Motor neuron (in vitro differentiated cells): ENCODE measurements around the gene RAB36. TPM values are rescaled to one million over a fixed set of nuclear protein-coding genes. Genes with fewer than 3 reads are reported as not detected.

Experiments
- ATAC-seq, 8 experiments: fragments of 200-7000 bp; cut with Tn5 transposase; replicated peaks in 6 of 8; 2 replicates each; pipeline ENCODE4 v1.8.0; 2021; ENCODE audit warnings: mild to moderate bottlenecking in 8 of 8, moderate library complexity in 8 of 8
- H3K27ac ChIP-seq, 2 donors: fragments of 250-450 bp; sonication (Bioruptor Pico); 2 replicates each; pipeline ENCODE4 v1.9.0; 2021; ENCODE audit warnings: antibody characterized with exemption in 2 of 2, mild to moderate bottlenecking in 2 of 2, moderate library complexity in 1 of 2
- H3K4me1 ChIP-seq, 2 donors: fragments of 250-450 bp; sonication (Bioruptor Pico); replicated peaks in 1 of 2; 2 replicates each; pipeline ENCODE4 v1.6.1; 2021; ENCODE audit warnings: antibody characterized with exemption in 2 of 2, mild to moderate bottlenecking in 2 of 2, moderate library complexity in 1 of 2
- H3K4me3 ChIP-seq, 5 donors: fragments of 250-450 bp; sonication (Bioruptor Pico); 2 replicates each; pipeline ENCODE4 v1.9.0; 2021; ENCODE audit warnings: antibody characterized with exemption in 5 of 5, mild to moderate bottlenecking in 5 of 5, moderate library complexity in 4 of 5
- WGBS, 10 experiments: fragments of 450-650 bp; shearing (Covaris generic); methylation state at CpG; one replicate each; pipeline ENCODE4 v1.0.0; 2022; 5-methylcytosine and 5-hydroxymethylcytosine counted together
- in situ Hi-C, 9 experiments: fragments of 400-800 bp; cut with MboI; loops; one replicate each; pipeline ENCODE4 v1.15.0; 2021; ENCODE audit warnings: low sequenced_read_pairs in 9 of 9, low pct_unique_long_range_greater_than_20kb in 2 of 9; ENCODE audit not compliant: unreplicated experiment in 9 of 9
- total RNA-seq, 8 experiments: library from RNA; unstranded; fragments of 300-600 nt; gene quantifications; 2 replicates each; pipeline versions ENCODE4 v1.2.3 to v1.2.4, GENCODE V29; 2022

The RAB36 gene
- total RNA-seq, 8 experiments from 2014 or later = 3.1 to 14.4 (median 3.9) TPM

DNA sequence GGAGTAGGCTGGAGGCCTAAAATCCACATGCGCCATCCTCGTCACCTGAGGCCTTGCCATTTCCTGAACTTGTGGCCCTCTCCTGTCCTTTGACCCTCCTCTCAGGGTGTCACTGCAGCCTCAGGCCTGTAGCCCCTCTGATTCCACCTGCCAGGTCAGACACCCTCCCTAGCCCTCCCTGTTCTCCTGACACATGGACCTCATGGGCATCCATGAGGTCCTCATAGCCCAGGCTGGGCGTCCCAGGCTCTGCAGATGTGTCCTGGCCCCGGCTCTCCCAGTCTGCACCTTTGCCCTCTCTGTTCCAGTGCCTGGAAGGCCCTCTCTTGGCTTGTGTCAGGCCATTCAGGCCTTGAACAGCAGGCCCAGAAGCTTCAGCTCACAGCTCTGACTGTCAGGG is 15.8 kb downstream of the RAB36 start:
- ATAC-seq = peak in 1 of 8 experiments; percentile 15
- H3K27ac ChIP-seq = peak overlapping the region; percentile 44 to 46
- peaks cover 2 to 10% of the 10 kb centered on the region in 2 donors for H3K4me1 ChIP-seq
- 67 to 92% (median 87%) methylated on average over 1 to 3 of the region's 4 CpGs; no CpG with 5 or more reads in 7 of the 10 experiments for WGBS, 10 experiments
- in situ Hi-C loops = loop anchor here in 1 of 9 experiments (25.0 kb wide), 1 partner anchor 226 kb away; no protein-coding TSS in a partner anchor
- H3K4me3 ChIP-seq = no peak overlapping the region

DNA sequence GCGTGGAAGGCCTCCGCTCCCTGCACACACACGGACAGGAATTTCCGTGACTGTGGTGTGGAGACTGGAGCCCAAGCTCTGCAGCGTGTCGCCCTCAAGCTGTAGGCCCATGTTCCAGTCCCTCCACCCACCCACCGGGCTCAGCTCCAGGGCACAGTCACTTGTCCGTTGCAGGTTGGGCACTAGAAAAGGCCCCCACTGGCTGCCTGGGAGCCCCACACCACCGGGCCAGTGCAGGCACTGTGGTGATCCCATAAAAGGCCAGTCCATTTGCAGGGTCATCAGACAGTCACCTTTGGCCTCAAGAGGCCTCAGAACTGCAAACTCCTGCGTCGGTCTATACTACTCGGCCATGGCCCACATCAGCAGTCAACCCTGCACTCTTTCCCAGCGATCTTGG is 16.3 kb downstream of the RAB36 start:
- no peak overlapping the region for H3K4me3 ChIP-seq
- 40 to 72% methylated on average over 1 to 3 of the region's 13 CpGs; no CpG with 5 or more reads in 8 of the 10 experiments for WGBS, 10 experiments
- peak overlapping the region in 1 of 2 donors; percentile 44 for H3K27ac ChIP-seq
- ATAC-seq = peak in 1 of 8 experiments; percentile 11
- in situ Hi-C loops = loop anchor here in 1 of 9 experiments (25.0 kb wide), 1 partner anchor 226 kb away; no protein-coding TSS in a partner anchor
- H3K4me1 ChIP-seq = peaks cover 6 to 13% of the 10 kb centered on the region in 2 donors

DNA sequence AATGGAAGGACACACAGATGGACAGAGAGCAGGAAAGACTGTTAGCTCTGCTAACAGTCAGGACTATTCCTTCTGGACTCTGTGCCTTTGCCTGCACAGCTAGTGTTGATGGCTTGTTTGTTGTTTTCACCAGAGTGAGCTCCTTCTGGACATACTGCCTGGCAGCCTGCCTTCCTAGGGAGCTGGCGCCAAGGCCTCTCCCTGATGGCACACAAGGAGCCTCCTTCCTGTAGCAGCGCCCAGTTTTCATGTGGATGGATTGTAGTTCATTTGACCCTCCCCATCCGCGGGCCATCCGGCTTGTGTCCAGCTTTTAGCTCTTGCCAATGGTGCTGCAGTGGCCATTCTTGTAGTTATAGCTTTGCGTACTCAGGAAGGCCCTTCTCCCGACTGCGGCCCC is 18.4 kb downstream of the RAB36 start:
- H3K4me1 ChIP-seq = peaks cover 17 to 34% of the 10 kb centered on the region in 2 donors
- in situ Hi-C loops = loop anchor here in 1 of 9 experiments (25.0 kb wide), 1 partner anchor 224 kb away; no protein-coding TSS in a partner anchor
- H3K4me3 ChIP-seq = no peak overlapping the region
- peak overlapping the region in 1 of 2 donors; percentile 55 for H3K27ac ChIP-seq
- peak in 3 of 8 experiments; percentile 20 to 58 (median 28) for ATAC-seq
- 0 to 100% (median 83%) methylated on average over 1 to 8 of the region's 8 CpGs; no CpG with 5 or more reads in 4 of the 10 experiments for WGBS, 10 experiments

DNA sequence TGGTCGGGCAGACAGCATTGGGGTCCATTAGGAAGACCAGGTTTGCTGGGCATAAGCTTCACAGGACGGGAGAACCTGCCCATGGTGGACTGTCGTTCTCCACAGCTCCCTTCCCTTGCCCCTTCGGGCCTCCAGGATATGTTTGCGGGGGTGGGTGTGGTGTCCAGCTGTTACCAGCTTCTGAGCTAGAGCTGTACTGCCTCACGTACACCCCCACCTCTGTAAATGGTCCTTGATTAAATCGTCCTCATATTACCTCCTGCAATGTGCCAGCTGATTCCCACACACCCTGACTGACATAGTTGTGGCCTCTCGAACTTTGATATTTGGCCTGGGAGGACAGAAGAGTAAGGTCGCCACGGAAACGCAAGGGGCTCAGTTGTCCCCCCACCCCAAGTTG is 18.8 kb downstream of the RAB36 start:
- 32 to 87% (median 66%) methylated on average over 2 to 7 of the region's 11 CpGs; no CpG with 5 or more reads in 4 of the 10 experiments for whole genome bisulfite sequencing, 10 experiments
- H3K4me3 ChIP-seq = no peak overlapping the region
- ATAC-seq = peak in 3 of 8 experiments; percentile 26 to 52 (median 29)
- H3K4me1 ChIP-seq = peaks cover 22 to 38% of the 10 kb centered on the region in 2 donors
- peak overlapping the region; percentile 33 to 55 for H3K27ac ChIP-seq
- in situ Hi-C loops = loop anchor here in 1 of 9 experiments (25.0 kb wide), 1 partner anchor 223 kb away; no protein-coding TSS in a partner anchor

DNA sequence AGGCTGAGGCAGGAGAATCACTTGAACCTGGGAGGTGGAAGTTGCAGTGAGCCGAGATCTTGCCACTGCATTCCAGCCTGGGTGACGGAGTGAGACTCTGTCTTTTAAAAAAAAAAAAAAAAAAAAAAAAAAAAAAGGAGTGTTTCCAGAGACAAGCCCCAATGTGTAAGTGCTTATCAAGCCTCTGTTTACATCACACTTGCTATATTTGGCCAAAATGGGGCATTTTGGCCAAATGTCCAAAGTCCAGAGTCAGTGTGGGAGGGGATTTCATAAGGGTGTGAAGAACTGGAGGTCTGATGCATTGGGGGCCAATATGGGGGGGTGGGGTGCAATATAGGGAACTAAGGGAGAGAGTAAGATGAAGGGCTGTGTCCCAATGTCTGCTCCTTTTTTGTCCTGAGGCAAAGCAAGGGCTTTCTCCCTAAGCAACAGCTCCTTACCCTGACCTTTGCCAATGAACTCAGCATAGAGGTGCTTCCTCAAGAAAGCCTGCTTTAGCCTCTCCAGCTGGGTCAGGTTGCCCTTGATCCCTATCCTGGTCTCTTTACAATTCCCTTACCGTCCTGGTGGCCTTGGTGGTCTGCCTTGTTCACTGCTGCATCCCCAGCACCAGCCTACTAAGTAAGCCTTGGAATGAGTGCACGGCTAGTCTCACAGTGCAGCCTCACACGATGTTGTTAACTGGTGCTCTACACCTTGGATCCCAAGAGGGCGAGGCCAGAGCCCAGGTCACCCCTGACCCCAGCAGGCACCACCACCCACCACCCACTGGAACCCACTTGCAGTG is 21.0 kb downstream of the RAB36 start:
- no peak for ATAC-seq
- H3K4me1 ChIP-seq = peaks cover 25 to 44% of the 10 kb centered on the region in 2 donors
- in situ Hi-C loops = loop anchor here in 1 of 9 experiments (25.0 kb wide), 1 partner anchor 221 kb away; no protein-coding TSS in a partner anchor
- H3K27ac ChIP-seq = peak overlapping the region in 1 of 2 donors; percentile 84
- H3K4me3 ChIP-seq = no peak overlapping the region
- 17 to 100% (median 81%) methylated on average over 1 to 5 of the region's 6 CpGs; no CpG with 5 or more reads in 4 of the 10 experiments for WGBS, 10 experiments

DNA sequence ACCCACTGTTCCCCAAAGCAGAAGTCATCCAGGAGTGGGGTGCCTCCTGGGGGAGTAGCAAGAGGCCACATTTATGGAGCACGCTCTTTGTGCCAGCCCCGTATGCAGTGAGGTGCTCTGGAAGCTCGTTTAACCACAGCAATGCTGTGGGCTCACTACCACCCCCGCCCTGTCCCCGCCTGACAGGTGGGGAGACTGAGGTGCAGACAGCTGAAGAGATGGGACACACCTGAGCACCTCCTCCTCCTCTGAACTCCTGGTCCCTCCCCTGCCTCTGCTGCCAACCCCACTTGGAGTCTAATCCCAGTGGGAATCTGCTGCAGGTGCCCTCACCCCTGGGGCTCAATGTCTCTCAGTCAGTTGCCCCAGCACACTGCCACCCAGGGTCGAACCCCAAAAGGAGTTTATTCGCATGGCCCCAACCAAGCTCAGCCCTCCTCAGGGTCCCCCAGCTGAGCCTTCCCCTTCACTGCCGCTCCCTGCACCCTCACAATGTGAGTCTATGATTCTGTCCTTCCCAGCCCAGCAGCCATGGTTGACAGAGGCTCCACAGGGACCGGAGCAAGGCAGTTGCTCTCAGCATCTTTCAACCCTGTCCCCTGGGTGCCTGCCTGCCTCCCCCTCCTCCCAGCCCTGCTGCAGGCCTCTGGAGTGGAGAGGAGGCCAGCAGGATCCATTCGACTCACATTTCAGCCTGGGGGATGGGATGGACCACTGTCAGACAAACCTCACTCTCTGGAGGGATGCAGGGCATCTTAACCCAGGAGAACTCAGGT is 21.8 kb downstream of the RAB36 start:
- in situ Hi-C loops = loop anchor here in 1 of 9 experiments (25.0 kb wide), 1 partner anchor 220 kb away; no protein-coding TSS in a partner anchor
- 40 to 100% (median 57%) methylated on average over 1 to 6 of the region's 10 CpGs; no CpG with 5 or more reads in 5 of the 10 experiments for WGBS, 10 experiments
- peaks cover 25 to 44% of the 10 kb centered on the region in 2 donors for H3K4me1 ChIP-seq
- peak overlapping the region; percentile 59 to 84 for H3K27ac ChIP-seq
- peak in 5 of 8 experiments; percentile 83 to 97 (median 92) for ATAC-seq
- H3K4me3 ChIP-seq = no peak overlapping the region

DNA sequence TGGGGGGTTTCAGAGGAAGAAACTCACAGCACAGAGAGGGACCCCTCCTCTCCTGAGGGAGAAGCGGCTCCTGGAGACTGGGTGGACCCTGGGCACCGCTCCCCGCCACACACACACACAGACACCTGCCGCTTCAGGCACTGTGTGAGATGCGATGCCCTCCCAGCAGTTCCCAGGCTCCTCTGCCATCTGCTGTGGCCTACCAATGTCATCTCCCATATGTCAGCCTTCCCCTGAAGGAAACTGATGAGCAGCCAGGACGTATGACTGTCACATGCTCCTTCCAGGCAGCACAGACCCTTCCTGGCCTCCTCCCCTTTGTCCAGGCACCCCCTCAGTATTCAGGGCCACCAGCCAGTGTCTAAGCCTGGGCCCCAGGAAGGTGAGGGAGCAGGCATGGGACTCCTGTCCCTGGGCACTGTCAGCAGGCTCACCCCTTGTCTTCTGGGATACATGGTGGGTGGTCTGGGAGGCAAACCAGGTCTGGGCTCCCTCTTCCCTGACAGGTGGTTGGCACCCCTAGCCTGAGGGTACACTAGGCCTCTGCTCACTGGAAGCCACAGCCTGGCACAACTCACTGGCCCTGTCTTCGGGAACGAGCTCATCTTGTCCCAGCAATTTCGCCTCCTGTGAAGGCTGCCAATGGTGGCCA is 23.2 kb downstream of the RAB36 start:
- in situ Hi-C loops = loop anchor here in 1 of 9 experiments (25.0 kb wide), 1 partner anchor 219 kb away; no protein-coding TSS in a partner anchor
- ATAC-seq = peak in 5 of 8 experiments; percentile 6 to 46 (median 36)
- 63 to 100% (median 90%) methylated on average over 2 to 3 of the region's 9 CpGs; no CpG with 5 or more reads in 7 of the 10 experiments for WGBS, 10 experiments

DNA sequence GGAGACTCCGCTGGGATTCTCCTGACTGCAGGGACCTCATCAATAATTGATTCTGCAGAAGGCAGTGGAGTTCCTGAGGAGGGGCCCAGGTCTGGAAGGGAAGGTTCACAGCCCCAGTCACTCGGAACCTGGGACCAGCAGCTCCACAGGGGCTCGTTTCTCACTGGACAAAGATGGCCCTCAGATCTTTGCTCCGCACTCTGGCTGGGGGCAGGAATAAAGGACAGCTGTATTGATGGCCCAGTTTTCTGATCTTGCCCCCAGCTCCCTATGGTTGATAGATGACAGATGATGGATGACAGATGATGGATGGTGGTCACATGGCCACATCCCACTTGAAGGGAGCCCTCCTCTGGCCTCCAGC is 23.7 kb downstream of the RAB36 start:
- ATAC-seq = peak in 1 of 8 experiments; percentile 11
- Histone ChIP-seq H3K27ac (peak overlapping the region; percentile 12 to 57), H3K4me3 (no peak overlapping the region), H3K4me1 (peaks cover 25 to 42% of the 10 kb centered on the region in 2 donors)
- WGBS, 10 experiments = 20 to 75% (median 67%) methylated on average over 1 to 2 of the region's 4 CpGs; no CpG with 5 or more reads in 7 of the 10 experiments
- in situ Hi-C loops = loop anchor here in 1 of 9 experiments (25.0 kb wide), 1 partner anchor 218 kb away; no protein-coding TSS in a partner anchor

More for the DNA sequence above, 23.2 kb downstream of the RAB36 start:
- peaks cover 25 to 44% of the 10 kb centered on the region in 2 donors for H3K4me1 ChIP-seq
- H3K27ac ChIP-seq = peak overlapping the region; percentile 12 to 57
- H3K4me3 ChIP-seq = no peak overlapping the region

DNA sequence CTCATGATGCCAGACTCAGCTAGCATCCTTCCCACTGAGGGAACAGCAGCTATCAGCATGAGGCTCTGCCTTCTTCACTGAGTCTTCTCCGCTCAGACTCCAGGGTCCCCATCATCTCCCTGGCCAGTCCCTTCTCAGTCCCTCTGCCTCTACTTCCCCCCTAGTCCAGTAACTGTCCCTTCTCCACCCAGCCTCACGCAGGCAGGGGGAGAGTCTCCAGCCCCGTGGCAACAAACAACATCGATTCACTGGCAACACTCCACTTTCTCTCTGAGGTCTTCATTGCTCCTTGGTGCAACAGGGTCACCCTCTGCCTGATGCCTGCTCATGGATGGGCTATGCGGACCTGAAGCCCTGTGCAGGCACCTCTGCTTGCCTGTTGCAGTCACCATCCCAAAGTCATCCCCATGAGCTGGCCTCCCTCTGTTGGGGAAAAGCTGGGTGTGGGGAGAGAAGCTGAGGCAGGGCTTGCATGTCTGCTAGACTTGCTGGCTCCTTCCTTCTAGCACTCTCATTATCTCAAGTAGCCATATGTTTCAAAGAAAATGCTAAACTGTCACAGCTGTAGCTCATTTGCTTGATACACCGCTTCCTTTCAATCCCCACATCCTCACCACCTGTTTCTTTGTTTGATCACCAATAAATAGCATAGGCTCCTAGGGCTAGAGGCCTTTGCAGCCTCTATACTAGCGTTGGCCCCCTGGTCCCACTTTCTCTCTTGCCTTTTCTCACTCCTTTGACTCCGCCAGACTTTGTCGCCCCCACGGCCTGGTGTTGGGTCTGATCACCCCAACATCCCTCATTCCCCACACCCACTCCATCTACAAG is 30.8 kb downstream of the RAB36 start:
- 43 to 100% (median 87%) methylated on average over 1 to 7 of the region's 10 CpGs for WGBS, 10 experiments
- Histone ChIP-seq H3K4me1 (peaks cover 17 to 23% of the 10 kb centered on the region in 2 donors), H3K27ac (peak overlapping the region in 1 of 2 donors; percentile 45), H3K4me3 (no peak overlapping the region)
- no peak for ATAC-seq
- in situ Hi-C loops = loop anchor here (5.0 to 25.0 kb wide), 4 partner anchors 99 to 111 kb away; no protein-coding TSS in a partner anchor

DNA sequence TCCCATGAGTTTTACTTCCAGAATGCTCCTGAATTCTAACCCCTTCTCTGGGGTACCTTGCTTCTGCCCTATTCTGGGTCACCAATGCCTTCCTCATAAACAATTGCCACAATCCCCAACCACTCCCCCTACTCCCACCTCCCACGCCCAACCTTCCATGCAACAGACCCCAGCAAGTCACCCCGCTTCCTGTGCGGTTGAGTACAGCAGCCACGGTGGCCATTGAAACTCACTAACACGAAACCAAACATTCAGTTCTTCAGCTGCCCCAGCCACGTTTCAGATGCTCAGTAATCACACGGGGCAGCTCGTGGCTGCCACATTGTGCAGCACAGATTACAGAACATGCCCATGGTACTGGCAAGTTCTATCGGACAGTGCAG is 31.4 kb downstream of the RAB36 start:
- Histone ChIP-seq H3K4me1 (peaks cover 17 to 23% of the 10 kb centered on the region in 2 donors), H3K27ac (peak overlapping the region in 1 of 2 donors; percentile 45), H3K4me3 (no peak overlapping the region)
- no peak for ATAC-seq
- 56 to 100% (median 80%) methylated on average over 1 to 7 of the region's 9 CpGs; no CpG with 5 or more reads in 5 of the 10 experiments for WGBS, 10 experiments
- in situ Hi-C loops = loop anchor here (5.0 to 25.0 kb wide), 4 partner anchors 98 to 111 kb away; no protein-coding TSS in a partner anchor

DNA sequence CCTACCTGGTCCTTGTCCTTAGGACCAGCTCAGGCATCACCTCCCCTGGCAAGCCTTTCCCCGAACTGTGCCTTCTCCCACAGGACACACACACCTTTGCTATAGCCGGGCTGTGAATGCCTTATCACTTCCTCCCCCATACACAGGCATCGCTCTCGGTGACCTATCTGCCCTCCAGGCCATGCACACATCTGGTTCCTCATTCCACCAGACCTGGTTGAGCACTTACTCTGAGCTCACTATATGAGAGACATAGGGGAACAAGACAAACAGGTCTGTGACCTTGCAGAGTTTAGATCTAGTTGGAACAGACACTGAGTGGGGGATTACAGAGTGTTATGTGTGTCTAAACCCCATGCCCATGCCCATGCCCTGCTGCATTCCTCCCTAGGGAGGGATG is 31.9 kb downstream of the RAB36 start:
- in situ Hi-C loops = loop anchor here (5.0 to 25.0 kb wide), 4 partner anchors 98 to 110 kb away; no protein-coding TSS in a partner anchor
- WGBS, 10 experiments = 88 to 100% (median 100%) methylated on average over 1 to 2 of the region's 4 CpGs; no CpG with 5 or more reads in 7 of the 10 experiments
- no peak overlapping the region for H3K4me3 ChIP-seq
- peak overlapping the region in 1 of 2 donors; percentile 32 for H3K27ac ChIP-seq
- ATAC-seq = no peak
- H3K4me1 ChIP-seq = peaks cover 17 to 23% of the 10 kb centered on the region in 2 donors
